Caco-2 (cell line): Measurements from ENCODE around the gene ACER1. TPM values are rescaled to one million over a fixed set of nuclear protein-coding genes. Genes with fewer than 3 reads are reported as not detected.

Experiments used
- BruUV-seq: library from RNA; stranded (reverse); fragments of 400-500 nt; replicated peaks from 2 replicates; lab custom pipeline; 2021; lab: Mats Ljungman, UMichigan
- CTCF ChIA-PET: fragments of 300-600 bp; sonication (Branson Sonifier 250); formaldehyde crosslinking; loops from one replicate; lab custom pipeline; 2022; ENCODE audit warnings: antibody characterized with exemption; lab: Charles Lee
- POLR2A ChIA-PET: fragments of 300-600 bp; sonication (Branson Sonifier 250); formaldehyde crosslinking; loops from one replicate; lab custom pipeline; 2022; ENCODE audit warnings: antibody characterized with exemption; lab: Charles Lee
- DNase-seq, 2 experiments: peaks; one replicate each; pipeline versions ENCODE4 v3.0.0 to v3.0.0-alpha.2; 2020 to 2022
- H3K27me3 ChIP-seq: replicated peaks from 2 replicates; pipeline ENCODE4 v1.6.0; 2011; ENCODE audit warnings: low read length; ENCODE audit not compliant: control insufficient read depth, insufficient read depth
- H3K36me3 ChIP-seq: 2 replicates; pipeline ENCODE4 v1.5.1; 2011; ENCODE audit warnings: low read length; ENCODE audit not compliant: control insufficient read depth, insufficient read depth
- H3K4me1 ChIP-seq: fragments of 250-450 bp; sonication (Bioruptor Pico); 2 replicates; pipeline ENCODE4 v1.5.1; 2020; ENCODE audit warnings: mild to moderate bottlenecking
- H3K4me3 ChIP-seq: 2 replicates; pipeline ENCODE4 v1.5.1; 2011; ENCODE audit warnings: low read depth, mild to moderate bottlenecking, control low read depth, low read length
- H3K9me3 ChIP-seq: fragments of 250-450 bp; sonication (Bioruptor Pico); 2 replicates; pipeline ENCODE4 v1.5.1; 2020; ENCODE audit warnings: mild to moderate bottlenecking, moderate library complexity
- H3K27ac Mint-ChIP-seq: one replicate; pipeline ENCODE4 v1.8.0; 2022; ENCODE audit warnings: mixed read lengths; ENCODE audit not compliant: unreplicated experiment
- H3K27me3 Mint-ChIP-seq: one replicate; pipeline ENCODE4 v1.8.0; 2022; ENCODE audit warnings: mixed read lengths; ENCODE audit not compliant: insufficient read depth, unreplicated experiment
- H3K36me3 Mint-ChIP-seq: one replicate; pipeline ENCODE4 v1.8.0; 2022; ENCODE audit warnings: mild to moderate bottlenecking, mixed read lengths; ENCODE audit not compliant: insufficient read depth, unreplicated experiment
- H3K4me1 Mint-ChIP-seq: one replicate; pipeline ENCODE4 v1.8.0; 2022; ENCODE audit warnings: low read depth, mixed read lengths; ENCODE audit not compliant: unreplicated experiment
- H3K4me3 Mint-ChIP-seq: one replicate; pipeline ENCODE4 v1.8.0; 2022; ENCODE audit warnings: mild to moderate bottlenecking, moderate library complexity, mixed read lengths; ENCODE audit not compliant: unreplicated experiment
- H3K9me3 Mint-ChIP-seq: one replicate; pipeline ENCODE4 v1.8.0; 2022; ENCODE audit warnings: mixed read lengths; ENCODE audit not compliant: unreplicated experiment
- CTCF ChIP-seq, 2 experiments: fragments of 200-600 bp in 1 of 2; IDR thresholded peaks; 1 replicate in 1 of 2; 2 replicates in 1 of 2; pipeline versions ENCODE4 v1.5.1 to v1.8.0; 2011 to 2022; ENCODE audit warnings: antibody characterized with exemption in 1 of 2, control low read depth in 1 of 2, inconsistent platforms in 1 of 2, low read depth in 1 of 2, low read length in 1 of 2, mild to moderate bottlenecking in 1 of 2, moderate library complexity in 1 of 2; ENCODE audit not compliant: insufficient read depth in 1 of 2, severe bottlenecking in 1 of 2, unreplicated experiment in 1 of 2
- intact Hi-C: fragments of 100-400 bp; cut with micrococcal nuclease; formaldehyde crosslinking; loops from one replicate; pipeline ENCODE4 v1.10.0; 2022; ENCODE audit not compliant: unreplicated experiment
- total RNA-seq: library from RNA; stranded (reverse); gene quantifications from 2 replicates; pipeline ENCODE4 v1.2.3, GENCODE V29; 2022

Gene ACER1
- total RNA-seq, 1 experiment from 2014 or later, result not detected

- TF ChIP-seq CTCF (IDR thresholded peaks at IDR 0.05; ENCODE audit: insufficient read depth in 1 of 2, low read depth in 1 of 2, low read length in 1 of 2, severe bottlenecking in 1 of 2, unreplicated experiment in 1 of 2), result no peak
- ChIA-PET CTCF (no interaction called here), POLR2A (interaction anchor here (0.6 kb wide), 1 partner anchor 13 kb away, joined by 3 read pairs; the partner anchor contains the start of gene CLPP)
- Histone ChIP-seq H3K4me1 (peaks cover 32% of the 10 kb centered on the region), H3K9me3 (no peaks in the 10 kb centered on the region), H3K27me3 (no peaks in the 10 kb centered on the region), H3K4me3 (peak overlapping the region; percentile 68), H3K36me3 (no peaks in the 10 kb centered on the region; the same call in 1 of the 2 replicates)
- Mint-ChIP-seq H3K4me3 (peak overlapping the region; percentile 96), H3K4me1 (peaks cover 6% of the 10 kb centered on the region), H3K9me3 (no peaks in the 10 kb centered on the region), H3K27ac (peak overlapping the region; percentile 99), H3K27me3 (no peaks in the 10 kb centered on the region), H3K36me3 (peaks cover 63% of the 10 kb centered on the region)
- DNase-seq, result no peak
- no TSS peak for BruUV-seq
- intact Hi-C loops, result no loop called here
Observed at GRCh38 chr19:6374161-6374709, 40.8 kb upstream of the ACER1 start.

GRCh38 chr19:6373813-6374108 lies 40.3 kb upstream of the ACER1 start:
- no peak for DNase-seq
- H3K4me3 ChIP-seq, result peak overlapping the region; percentile 68
- ChIA-PET POLR2A (interaction anchor here (0.6 to 1.9 kb wide), 2 partner anchors 13 to 102 kb away, joined by 3 to 12 read pairs; partner anchors contain the start of gene CLPP), CTCF (no interaction called here)
- BruUV-seq, result no TSS peak
- intact Hi-C loops, result loop anchor here (1.0 to 2.0 kb wide), 4 partner anchors 12 to 103 kb away; partner anchors contain the start of genes CLPP and GTF2F1
- no peaks in the 10 kb centered on the region for H3K9me3 Mint-ChIP-seq
- no peaks in the 10 kb centered on the region; the same call in 1 of the 2 replicates for H3K36me3 ChIP-seq
- no peaks in the 10 kb centered on the region for H3K27me3 ChIP-seq
- peak overlapping the region; percentile 99 for H3K27ac Mint-ChIP-seq
- no peaks in the 10 kb centered on the region for H3K9me3 ChIP-seq
- no peak for TF ChIP-seq CTCF (IDR thresholded peaks at IDR 0.05; ENCODE audit: insufficient read depth in 1 of 2, low read depth in 1 of 2, low read length in 1 of 2, severe bottlenecking in 1 of 2, unreplicated experiment in 1 of 2)
- no peaks in the 10 kb centered on the region for H3K27me3 Mint-ChIP-seq
- peak overlapping the region; percentile 96 for H3K4me3 Mint-ChIP-seq
- peaks cover 29% of the 10 kb centered on the region for H3K4me1 ChIP-seq
- H3K36me3 Mint-ChIP-seq, result peaks cover 60% of the 10 kb centered on the region
- peaks cover 6% of the 10 kb centered on the region for H3K4me1 Mint-ChIP-seq

GRCh38 chr19:6373096-6373812 lies 39.8 kb upstream of the ACER1 start:
- H3K36me3 Mint-ChIP-seq, result peaks cover 55% of the 10 kb centered on the region
- no peak for TF ChIP-seq CTCF (IDR thresholded peaks at IDR 0.05; ENCODE audit: insufficient read depth in 1 of 2, low read depth in 1 of 2, low read length in 1 of 2, severe bottlenecking in 1 of 2, unreplicated experiment in 1 of 2)
- H3K4me3 Mint-ChIP-seq, result peak overlapping the region; percentile 96
- no peaks in the 10 kb centered on the region for H3K27me3 ChIP-seq
- peak overlapping the region; percentile 97 for H3K4me3 ChIP-seq
- H3K4me1 Mint-ChIP-seq, result peaks cover 6% of the 10 kb centered on the region
- ChIA-PET CTCF (interaction anchor here (0.8 to 1.5 kb wide), 7 partner anchors 9 to 247 kb away, joined by 3 to 11 read pairs (median 6); partner anchors contain the start of genes CLPP and KHSRP), POLR2A (interaction anchor here (0.9 to 1.9 kb wide), 8 partner anchors 10 to 103 kb away, joined by 3 to 27 read pairs (median 12); partner anchors contain the start of genes CLPP, GTF2F1, KHSRP and SLC25A23)
- peaks cover 23% of the 10 kb centered on the region for H3K4me1 ChIP-seq
- H3K9me3 Mint-ChIP-seq, result no peaks in the 10 kb centered on the region
- DNase-seq, result peak; percentile 98
- H3K9me3 ChIP-seq, result no peaks in the 10 kb centered on the region
- no TSS peak for BruUV-seq
- no peaks in the 10 kb centered on the region; the same call in 1 of the 2 replicates for H3K36me3 ChIP-seq
- no peaks in the 10 kb centered on the region for H3K27me3 Mint-ChIP-seq
- H3K27ac Mint-ChIP-seq, result peak overlapping the region; percentile 99
- intact Hi-C loops, result loop anchor here (1.0 to 2.0 kb wide), 4 partner anchors 12 to 103 kb away; partner anchors contain the start of genes CLPP and GTF2F1
